Esophagus squamous epithelium (tissue), 5 donors: ENCODE data around the gene AKR1C1. TPM values are rescaled to one million over a fixed set of nuclear protein-coding genes. Genes with fewer than 3 reads are reported as not detected.
A peak's percentile ranks its signal among the peaks of the same experiment; 100 is the strongest.

ENCODE experiments used
- DNase-seq: peaks from one replicate; lab custom pipeline; 2025; lab: John Stamatoyannopoulos, UW
- H3K27ac ChIP-seq, 4 donors: fragments of 200-600 bp; sonication (generic); one replicate each; pipeline ENCODE4 v1.5.1; 2016 to 2019; ENCODE audit warnings: mild to moderate bottlenecking in 1 of 4
- H3K27me3 ChIP-seq, 4 donors: fragments of 200-600 bp; sonication (generic); 1 replicate in 3 of 4; 2 replicates in 1 of 4; pipeline versions ENCODE4 v1.5.1 to v1.6.0; 2017 to 2021; ENCODE audit warnings: antibody characterized with exemption in 1 of 4
- H3K36me3 ChIP-seq, 3 donors: fragments of 200-600 bp; sonication (generic); one replicate each; pipeline ENCODE4 v1.5.1; 2016 to 2019
- H3K4me1 ChIP-seq, 3 donors: fragments of 200-600 bp; sonication (generic); one replicate each; pipeline ENCODE4 v1.5.1; 2017 to 2019
- H3K4me3 ChIP-seq, 4 donors: fragments of 200-600 bp; sonication (generic); 1 replicate in 3 of 4; 2 replicates in 1 of 4; pipeline ENCODE4 v1.5.1; 2016 to 2019; ENCODE audit warnings: mild to moderate bottlenecking in 2 of 4, moderate library complexity in 1 of 4
- H3K9me3 ChIP-seq, 3 donors: fragments of 200-600 bp; sonication (generic); one replicate each; pipeline ENCODE4 v1.5.1; 2016 to 2019
- POLR2A ChIP-seq, 4 donors: fragments of 450-650 bp; IDR thresholded peaks; one replicate each; pipeline ENCODE4 v1.6.1; 2017; ENCODE audit warnings: antibody characterized with exemption in 4 of 4, mild to moderate bottlenecking in 4 of 4, moderate library complexity in 3 of 4
- WGBS, 2 donors: methylation state at CpG; one replicate each; pipeline ENCODE4 v1.1.5; 2018; 5-methylcytosine and 5-hydroxymethylcytosine counted together
- intact Hi-C: fragments of 100-400 bp; cut with DNase I; formaldehyde crosslinking; loops from one replicate; pipeline ENCODE4 v1.15.0; 2022
- total RNA-seq, 4 donors: library from RNA; depleted of rRNA; stranded (reverse); fragments of >200 nt; gene quantifications; one replicate each; pipeline ENCODE4 v1.1.0, GENCODE V29; 2016
- TF ChIP-seq, protein P1 (sequence below), 6 experiments: fragments of 450-650 bp in 4 of 6; fragments of 200-600 bp in 2 of 6; sonication (generic) in 2 of 6; IDR thresholded peaks; one replicate each; pipeline ENCODE4 v1.5.1; 2016 to 2019; ENCODE audit warnings: antibody characterized with exemption in 6 of 6, mild to moderate bottlenecking in 4 of 6, moderate library complexity in 4 of 6
- donor health status: DM: yes; HTN: yes; CAD: no.

The AKR1C1 gene
- total RNA-seq, 4 donors from 2014 or later: 166 to 232 (median 195) TPM

DNA sequence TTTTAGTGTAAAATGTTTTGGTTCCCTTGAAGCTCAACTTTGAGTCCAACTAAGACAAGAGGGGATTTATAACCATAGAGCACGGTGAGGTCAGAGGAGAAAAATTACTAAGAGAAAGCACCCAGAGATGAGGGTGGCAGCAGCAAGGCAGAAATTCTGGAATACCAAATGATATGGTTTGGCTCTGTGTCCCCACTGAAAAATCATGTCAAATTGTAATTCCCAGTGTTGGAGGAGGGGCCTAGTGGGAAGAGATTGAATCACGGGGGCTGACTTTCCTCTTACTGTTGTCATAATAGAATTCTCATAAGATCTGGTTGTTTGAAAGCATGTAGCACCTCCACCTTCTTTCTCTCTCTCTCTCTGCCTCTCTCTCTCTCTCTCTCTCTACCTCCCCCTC, 19.4 kb upstream of the AKR1C1 start:
- Histone ChIP-seq H3K4me1 (peaks cover 24 to 87% (median 53%) of the 10 kb centered on the region in 3 donors), H3K9me3 (no peaks in the 10 kb centered on the region), H3K4me3 (no peak overlapping the region), H3K36me3 (no peaks in the 10 kb centered on the region), H3K27ac (peak overlapping the region; percentile 10 to 88 (median 54)), H3K27me3 (no peaks in the 10 kb centered on the region)
- WGBS, 2 donors: 54 to 68% methylated on average over 2 of the region's 2 CpGs
- no peak for TF ChIP-seq POLR2A (IDR thresholded peaks at IDR 0.05)
- TF ChIP-seq, protein P1, sequence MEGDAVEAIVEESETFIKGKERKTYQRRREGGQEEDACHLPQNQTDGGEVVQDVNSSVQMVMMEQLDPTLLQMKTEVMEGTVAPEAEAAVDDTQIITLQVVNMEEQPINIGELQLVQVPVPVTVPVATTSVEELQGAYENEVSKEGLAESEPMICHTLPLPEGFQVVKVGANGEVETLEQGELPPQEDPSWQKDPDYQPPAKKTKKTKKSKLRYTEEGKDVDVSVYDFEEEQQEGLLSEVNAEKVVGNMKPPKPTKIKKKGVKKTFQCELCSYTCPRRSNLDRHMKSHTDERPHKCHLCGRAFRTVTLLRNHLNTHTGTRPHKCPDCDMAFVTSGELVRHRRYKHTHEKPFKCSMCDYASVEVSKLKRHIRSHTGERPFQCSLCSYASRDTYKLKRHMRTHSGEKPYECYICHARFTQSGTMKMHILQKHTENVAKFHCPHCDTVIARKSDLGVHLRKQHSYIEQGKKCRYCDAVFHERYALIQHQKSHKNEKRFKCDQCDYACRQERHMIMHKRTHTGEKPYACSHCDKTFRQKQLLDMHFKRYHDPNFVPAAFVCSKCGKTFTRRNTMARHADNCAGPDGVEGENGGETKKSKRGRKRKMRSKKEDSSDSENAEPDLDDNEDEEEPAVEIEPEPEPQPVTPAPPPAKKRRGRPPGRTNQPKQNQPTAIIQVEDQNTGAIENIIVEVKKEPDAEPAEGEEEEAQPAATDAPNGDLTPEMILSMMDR (IDR thresholded peaks at IDR 0.05): no peak
- intact Hi-C loops: no loop called here
- no peak for DNase-seq

- WGBS, 2 donors: 80% methylated on average over 1 of the region's 1 CpG; no CpG with 5 or more reads in 1 of the 2 donors
- H3K27ac ChIP-seq: peak overlapping the region in 3 of 4 donors; percentile 28 to 86 (median 82)
- TF ChIP-seq, protein P1 (IDR thresholded peaks at IDR 0.05): no peak
- TF ChIP-seq POLR2A (IDR thresholded peaks at IDR 0.05): no peak
- H3K4me3 ChIP-seq: no peak overlapping the region
- H3K36me3 ChIP-seq: no peaks in the 10 kb centered on the region
- DNase-seq: no peak
- intact Hi-C loops: no loop called here
- no peaks in the 10 kb centered on the region for H3K9me3 ChIP-seq
- peaks cover 24 to 81% (median 49%) of the 10 kb centered on the region in 3 donors for H3K4me1 ChIP-seq
- H3K27me3 ChIP-seq: no peaks in the 10 kb centered on the region
Observed at GRCh38 chr10:4944841-4945240, 18.4 kb upstream of the AKR1C1 start.

DNA sequence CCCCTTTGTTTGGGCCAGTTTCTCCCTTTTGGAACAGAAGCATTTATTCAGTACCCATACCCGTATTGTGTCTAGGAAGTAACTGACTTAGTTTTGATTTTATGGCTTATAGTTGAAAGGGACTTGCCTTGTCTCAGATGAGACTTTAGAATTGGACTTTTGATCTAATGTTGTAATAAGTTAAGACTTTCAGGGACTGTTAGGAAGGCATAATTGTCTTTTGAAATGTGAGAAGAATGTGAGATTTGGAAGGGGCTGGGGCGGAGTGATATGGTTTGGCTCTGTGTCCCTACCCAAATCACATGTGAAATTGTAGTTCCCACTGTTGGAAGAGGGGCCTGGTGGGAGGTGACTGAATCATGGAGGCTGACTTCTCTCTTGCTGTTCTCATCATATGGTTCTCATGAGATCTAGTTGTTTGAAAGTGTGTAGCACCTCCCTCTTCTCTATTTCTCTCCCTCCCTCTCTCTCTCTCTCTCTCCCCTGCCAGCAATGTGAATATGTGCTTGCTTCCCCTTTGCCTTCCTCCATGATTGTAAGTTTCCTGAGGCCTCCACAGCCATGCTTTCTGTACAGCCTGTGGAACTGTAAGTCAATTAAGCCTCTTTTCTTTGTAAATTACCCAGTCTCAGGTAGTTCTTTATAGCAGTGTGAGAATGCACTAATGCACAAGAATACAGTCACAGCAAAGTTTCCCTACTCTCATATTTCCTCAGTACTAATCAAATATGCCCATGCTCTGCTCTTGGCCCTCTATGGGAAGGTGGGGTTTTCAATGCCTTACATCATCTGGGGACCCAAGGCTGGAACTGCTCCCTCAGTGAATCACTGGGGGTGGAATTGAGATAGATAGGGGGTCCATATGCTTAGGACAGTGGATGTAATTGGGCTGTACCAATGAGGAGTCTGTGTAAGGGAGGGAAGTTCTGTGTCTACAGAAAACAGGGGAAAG, 17.2 kb upstream of the AKR1C1 start:
- WGBS, 2 donors: 82 to 95% methylated on average over 2 of the region's 2 CpGs

DNA sequence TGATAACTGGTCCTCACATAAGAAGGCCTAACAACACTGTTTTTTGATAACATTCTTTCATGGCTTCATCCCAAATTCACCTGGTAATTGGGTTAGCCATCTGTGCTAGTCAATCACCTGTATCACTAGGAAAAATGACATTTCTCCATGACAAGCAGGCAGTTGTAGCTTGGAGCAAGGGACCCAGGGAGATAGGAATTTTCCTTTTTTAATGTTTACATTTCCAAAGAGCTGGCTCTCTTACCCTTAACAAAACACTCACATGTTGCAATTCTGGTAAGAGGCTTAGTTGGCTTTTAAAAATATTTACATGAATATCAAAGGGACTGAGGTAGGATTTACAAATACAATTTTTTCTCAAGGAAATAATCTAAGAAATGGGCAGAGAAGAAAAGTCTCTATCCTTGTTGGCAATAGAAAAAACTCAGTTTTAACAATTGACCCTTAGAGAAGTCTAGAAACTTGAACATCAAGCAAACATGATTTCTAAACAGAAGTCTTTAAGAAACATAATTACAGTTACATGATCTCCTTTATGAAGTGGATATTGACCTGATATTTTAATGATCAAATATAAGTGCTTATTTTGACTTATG, 16.1 kb upstream of the AKR1C1 start:
- no peak for TF ChIP-seq POLR2A (IDR thresholded peaks at IDR 0.05)
- TF ChIP-seq, protein P1 (IDR thresholded peaks at IDR 0.05): no peak
- no peaks in the 10 kb centered on the region for H3K27me3 ChIP-seq
- DNase-seq: no peak
- intact Hi-C loops: no loop called here
- H3K4me1 ChIP-seq: peaks cover 11 to 69% (median 35%) of the 10 kb centered on the region in 3 donors
- no peak overlapping the region for H3K4me3 ChIP-seq
- H3K27ac ChIP-seq: peak overlapping the region; percentile 73 to 86 (median 80)
- no peaks in the 10 kb centered on the region for H3K9me3 ChIP-seq
- H3K36me3 ChIP-seq: no peaks in the 10 kb centered on the region

More for the DNA sequence above, 17.2 kb upstream of the AKR1C1 start:
- intact Hi-C loops: no loop called here
- Histone ChIP-seq H3K27ac (peak overlapping the region; percentile 5 to 86 (median 44)), H3K4me1 (peaks cover 17 to 70% (median 43%) of the 10 kb centered on the region in 3 donors), H3K4me3 (no peak overlapping the region), H3K9me3 (no peaks in the 10 kb centered on the region), H3K27me3 (no peaks in the 10 kb centered on the region), H3K36me3 (no peaks in the 10 kb centered on the region)
- DNase-seq: no peak
- TF ChIP-seq, protein P1 (IDR thresholded peaks at IDR 0.05): no peak
- TF ChIP-seq POLR2A (IDR thresholded peaks at IDR 0.05): no peak
